Adipocyte (in vitro differentiated cells): ENCODE measurements around the gene SPG11.
"Not testable (repeated sequence)": the region's sequence is repeated elsewhere in the genome, so short reads cannot be mapped to it uniquely, and the experiment has no call there.

Experiments used
- DNase-seq: peaks from one replicate; pipeline ENCODE4 v3.0.0-alpha.2; 2015; ENCODE audit warnings: low read depth
- H3K27me3 ChIP-seq: replicated peaks from 2 replicates; pipeline ENCODE4 v1.7.0; 2013; ENCODE audit warnings: mild to moderate bottlenecking, low read length, moderate library complexity; ENCODE audit not compliant: control insufficient read depth, insufficient read depth
- H3K36me3 ChIP-seq: 2 replicates; pipeline ENCODE4 v1.7.0; 2013; ENCODE audit warnings: low read length, mild to moderate bottlenecking, moderate library complexity; ENCODE audit not compliant: control insufficient read depth, insufficient read depth, severe bottlenecking
- H3K4me1 ChIP-seq: 2 replicates; pipeline ENCODE4 v1.7.0; 2013; ENCODE audit warnings: mild to moderate bottlenecking, low read length, moderate library complexity; ENCODE audit not compliant: control insufficient read depth, insufficient read depth
- H3K4me3 ChIP-seq: 2 replicates; pipeline ENCODE4 v1.7.0; 2013; ENCODE audit warnings: mild to moderate bottlenecking, low read length, moderate library complexity
- H3K9ac ChIP-seq: 2 replicates; pipeline ENCODE4 v1.7.0; 2013; ENCODE audit warnings: mild to moderate bottlenecking, low read length, moderate library complexity
- H3K9me3 ChIP-seq: 2 replicates; pipeline ENCODE4 v1.7.0; 2013; ENCODE audit warnings: mild to moderate bottlenecking, low read length, moderate library complexity; ENCODE audit not compliant: control insufficient read depth

The SPG11 gene

GRCh38 chr15:44550256-44550655 is 113.2 kb downstream of the SPG11 start:
- Histone ChIP-seq H3K9ac (no peak overlapping the region), H3K36me3 (peaks cover 61% of the 10 kb centered on the region), H3K9me3 (no peaks in the 10 kb centered on the region), H3K4me1 (peaks cover 14% of the 10 kb centered on the region), H3K4me3 (no peak overlapping the region), H3K27me3 (no peaks in the 10 kb centered on the region)
- peak; percentile 63 for DNase-seq

- H3K9me3 ChIP-seq, H3K27me3 ChIP-seq, DNase-seq, H3K9ac ChIP-seq, H3K4me3 ChIP-seq: not testable (repeated sequence)
- Histone ChIP-seq H3K36me3 (peaks cover 50% of the 10 kb centered on the region), H3K4me1 (peaks cover 20% of the 10 kb centered on the region)
Observed at GRCh38 chr15:44549152-44549551, 114.3 kb downstream of the SPG11 start.

GRCh38 chr15:44545913-44546802 is 117.3 kb downstream of the SPG11 start:
- Histone ChIP-seq H3K9ac (no peak overlapping the region), H3K36me3 (peaks cover 27% of the 10 kb centered on the region)
- peak; percentile 64 for DNase-seq

GRCh38 chr15:44544745-44545144 is 118.7 kb downstream of the SPG11 start:
- peaks cover 30% of the 10 kb centered on the region for H3K36me3 ChIP-seq
- H3K9me3 ChIP-seq = not testable (repeated sequence)

More at GRCh38 chr15:44545913-44546802, 117.3 kb downstream of the SPG11 start:
- no peaks in the 10 kb centered on the region for H3K27me3 ChIP-seq
- peaks cover 44% of the 10 kb centered on the region for H3K4me1 ChIP-seq
- no peak overlapping the region for H3K4me3 ChIP-seq
- no peaks in the 10 kb centered on the region for H3K9me3 ChIP-seq

GRCh38 chr15:44542596-44542995 is 120.9 kb downstream of the SPG11 start:
- no peak for DNase-seq
- Histone ChIP-seq H3K4me1 (peaks cover 64% of the 10 kb centered on the region), H3K27me3 (no peaks in the 10 kb centered on the region), H3K9ac (peak overlapping the region; percentile 49), H3K4me3 (peak overlapping the region; percentile 61), H3K36me3 (peaks cover 24% of the 10 kb centered on the region), H3K9me3 (no peaks in the 10 kb centered on the region)

More at GRCh38 chr15:44544745-44545144, 118.7 kb downstream of the SPG11 start:
- H3K4me1 ChIP-seq = peaks cover 53% of the 10 kb centered on the region
- not testable (repeated sequence) for H3K27me3 ChIP-seq, DNase-seq, H3K9ac ChIP-seq, H3K4me3 ChIP-seq

GRCh38 chr15:44541282-44541958 is 122.0 kb downstream of the SPG11 start:
- H3K4me1 ChIP-seq = peaks cover 60% of the 10 kb centered on the region
- peak overlapping the region; percentile 61 for H3K4me3 ChIP-seq
- H3K9ac ChIP-seq = peak overlapping the region; percentile 49
- peaks cover 24% of the 10 kb centered on the region for H3K36me3 ChIP-seq
- no peaks in the 10 kb centered on the region for H3K9me3 ChIP-seq
- DNase-seq = peak; percentile 88
- H3K27me3 ChIP-seq = no peaks in the 10 kb centered on the region

GRCh38 chr15:44537735-44538240 is 125.7 kb downstream of the SPG11 start:
- Histone ChIP-seq H3K4me3 (peak overlapping the region; percentile 92), H3K9me3 (no peaks in the 10 kb centered on the region), H3K36me3 (peaks cover 26% of the 10 kb centered on the region), H3K9ac (peak overlapping the region; percentile 97), H3K4me1 (peaks cover 51% of the 10 kb centered on the region), H3K27me3 (no peaks in the 10 kb centered on the region)
- DNase-seq = no peak

- Histone ChIP-seq H3K27me3 (no peaks in the 10 kb centered on the region), H3K9me3 (no peaks in the 10 kb centered on the region), H3K9ac (peak within 1 kb of the TSS; percentile 97), H3K36me3 (peaks cover 26% of the 10 kb centered on the region), H3K4me1 (peaks cover 44% of the 10 kb centered on the region), H3K4me3 (peak within 1 kb of the TSS; percentile 95)
- peak; percentile 99 for DNase-seq
Observed at GRCh38 chr15:44536962-44537734, 126.3 kb downstream of the SPG11 start, which contains the start of gene EIF3J. Gene EIF3J, plus strand, starts transcription at chr15:44537147. Its CDS starts 48 bp downstream, at chr15:44537195.

- Histone ChIP-seq H3K27me3 (no peaks in the 10 kb centered on the region), H3K36me3 (peaks cover 24% of the 10 kb centered on the region), H3K4me3 (peak overlapping the region; percentile 95), H3K9ac (peak overlapping the region; percentile 96), H3K4me1 (peaks cover 37% of the 10 kb centered on the region), H3K9me3 (no peaks in the 10 kb centered on the region)
- DNase-seq = peak; percentile 93
Observed at GRCh38 chr15:44536302-44536961, 127.0 kb downstream of the SPG11 start.

- peak overlapping the region; percentile 96 for H3K9ac ChIP-seq
- DNase-seq = no peak
- peak overlapping the region; percentile 95 for H3K4me3 ChIP-seq
- H3K27me3 ChIP-seq = no peaks in the 10 kb centered on the region
- peaks cover 30% of the 10 kb centered on the region for H3K4me1 ChIP-seq
- no peaks in the 10 kb centered on the region for H3K9me3 ChIP-seq
- peaks cover 18% of the 10 kb centered on the region for H3K36me3 ChIP-seq
Observed at GRCh38 chr15:44535523-44536301, 127.8 kb downstream of the SPG11 start.
